GM21737 (cell line): ENCODE data around the gene PRR9.
"Not testable (repeated sequence)": the region's sequence is repeated elsewhere in the genome, so short reads cannot be mapped to it uniquely, and the experiment has no call there.

ENCODE experiments used
- ATAC-seq: cut with Tn5 transposase; IDR thresholded peaks from one replicate; pipeline ENCODE4 v1.9.1; 2021; ENCODE audit warnings: mild to moderate bottlenecking, moderate library complexity; ENCODE audit not compliant: unreplicated experiment

Gene PRR9

GRCh38 chr1:153217212-153217611, at the start of gene PRR9:
Gene PRR9, plus strand, starts transcription at chr1:153217584. Its CDS starts 561 bp downstream, at chr1:153218145.
- ATAC-seq: no peak

- ATAC-seq: no peak
Measured at GRCh38 chr1:153168686-153169085, 48.7 kb upstream of the PRR9 start.

- ATAC-seq: no peak
Measured at GRCh38 chr1:153174624-153175023, 42.8 kb upstream of the PRR9 start.

DNA sequence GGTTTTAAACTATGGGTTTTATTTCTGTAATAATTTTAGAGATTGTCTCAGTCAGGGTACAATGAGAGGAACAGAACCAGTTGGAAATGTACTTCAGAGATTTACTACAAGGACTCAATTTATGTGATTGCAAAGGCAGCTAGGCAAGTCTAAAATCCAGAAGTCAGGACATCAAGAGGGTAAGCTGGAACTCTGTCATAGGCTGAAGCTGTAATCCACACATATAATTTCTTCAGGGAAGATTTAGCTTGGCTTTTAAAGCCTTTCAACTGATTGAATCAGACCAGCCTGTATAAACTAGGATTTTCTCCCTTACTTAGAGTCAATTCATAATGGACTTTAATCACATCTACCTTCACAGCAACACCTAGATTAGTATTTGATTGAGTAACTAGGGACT, 38.5 kb upstream of the PRR9 start:
- ATAC-seq: no peak

GRCh38 chr1:153180556-153180955, 36.8 kb upstream of the PRR9 start:
- no peak for ATAC-seq

DNA sequence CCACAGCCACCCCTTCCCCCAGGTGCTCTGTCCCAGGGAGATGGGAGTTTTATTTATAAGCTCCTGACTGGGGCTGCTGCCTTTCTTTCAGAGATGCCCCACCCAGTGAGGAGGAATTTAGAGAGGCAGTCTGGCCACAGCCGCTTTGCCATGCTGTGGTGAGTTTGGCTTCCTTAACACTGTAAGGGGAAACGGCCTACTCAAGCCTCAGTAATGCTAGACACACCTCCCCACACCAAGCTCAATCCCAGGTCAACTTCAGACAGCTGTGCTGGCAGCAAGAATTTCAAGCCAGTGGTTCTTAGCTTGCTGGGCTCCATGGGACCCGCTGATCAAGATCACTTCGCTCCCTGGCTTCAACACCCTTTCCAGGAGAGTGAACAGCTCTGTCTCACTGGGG, 29.1 kb upstream of the PRR9 start:
- not testable (repeated sequence) for ATAC-seq

DNA sequence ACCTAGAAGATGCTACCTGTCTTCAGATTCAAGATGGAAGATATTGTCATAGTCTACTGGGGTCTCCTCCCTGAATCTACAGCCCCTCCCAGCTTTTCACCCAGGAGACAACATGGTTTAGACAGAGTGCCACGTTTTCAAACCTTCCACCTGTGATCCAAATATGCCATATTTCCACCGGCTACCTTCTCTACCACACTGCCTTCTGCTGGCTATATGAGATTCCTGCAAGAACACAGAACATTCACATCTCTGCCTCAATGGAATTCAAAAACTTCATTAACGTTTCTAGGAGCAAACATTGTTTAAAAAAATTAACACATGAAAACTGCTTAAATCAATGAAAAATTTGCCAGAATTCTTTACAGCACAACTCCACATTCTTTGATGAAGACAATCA, 27.0 kb upstream of the PRR9 start:
- ATAC-seq: no peak

GRCh38 chr1:153192697-153193096, 24.7 kb upstream of the PRR9 start:
- no peak for ATAC-seq

DNA sequence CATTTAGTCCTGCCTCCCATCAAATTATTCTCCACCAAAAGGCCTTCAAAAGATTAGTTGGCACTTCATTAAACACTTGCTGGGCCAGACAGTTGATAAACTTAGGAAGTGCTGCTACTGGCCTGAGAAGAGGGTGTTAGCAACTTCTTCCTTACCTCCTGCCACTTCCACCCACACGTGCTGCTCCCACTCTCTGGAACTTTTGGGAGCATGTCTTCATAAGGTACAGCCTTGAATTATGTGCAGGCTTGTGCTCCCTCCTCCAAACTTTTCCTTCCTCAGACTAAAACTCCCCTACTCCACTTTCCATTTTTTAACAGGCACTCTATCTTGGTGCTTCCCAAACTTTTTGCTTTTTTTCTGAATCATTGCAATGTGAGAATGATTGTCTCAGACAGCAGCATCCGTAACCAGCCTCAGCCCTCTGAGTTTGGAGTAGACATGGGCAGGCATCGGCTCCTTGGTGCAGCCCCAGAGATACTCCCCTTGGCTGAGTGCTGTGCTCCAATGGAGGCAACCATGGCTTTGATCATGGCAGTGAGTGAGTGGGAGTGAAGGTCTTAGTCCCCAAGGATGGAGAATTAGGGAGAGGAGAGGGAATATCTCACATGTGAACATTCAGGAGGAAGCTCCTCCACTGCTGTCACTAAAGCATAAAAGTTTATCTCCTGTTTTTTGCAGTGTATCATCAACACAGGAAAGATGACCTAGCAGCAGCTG, 22.9 kb upstream of the PRR9 start:
- no peak for ATAC-seq

GRCh38 chr1:153195216-153195615, 22.2 kb upstream of the PRR9 start:
- no peak for ATAC-seq

- ATAC-seq: no peak
Measured at GRCh38 chr1:153202006-153202405, 15.4 kb upstream of the PRR9 start.

DNA sequence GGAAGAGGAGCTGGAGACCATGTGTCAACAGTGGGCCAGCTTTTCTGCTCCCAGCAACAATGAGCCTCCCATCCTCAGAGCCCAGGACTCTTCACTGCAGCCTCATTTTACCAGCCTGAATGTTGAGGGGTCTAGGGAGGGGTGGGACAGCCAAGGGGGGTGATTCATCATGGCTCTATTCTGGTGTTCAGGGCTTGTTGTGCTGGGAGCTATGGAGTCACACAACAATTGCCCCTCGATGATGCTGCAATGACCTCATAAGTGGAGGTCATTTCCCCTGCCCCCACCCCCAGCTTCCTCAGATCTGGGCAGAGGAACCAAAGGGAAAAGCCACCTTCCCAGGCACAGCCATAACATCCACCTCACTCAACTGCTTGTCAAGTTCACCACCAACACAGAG, 14.3 kb upstream of the PRR9 start, which contains the start of gene LELP1:
Gene LELP1 (plus strand): TSS at position 301 of the 400 bp plus-strand sequence. CDS start 1,278 bp downstream, outside the sequence.
- ATAC-seq: no peak

DNA sequence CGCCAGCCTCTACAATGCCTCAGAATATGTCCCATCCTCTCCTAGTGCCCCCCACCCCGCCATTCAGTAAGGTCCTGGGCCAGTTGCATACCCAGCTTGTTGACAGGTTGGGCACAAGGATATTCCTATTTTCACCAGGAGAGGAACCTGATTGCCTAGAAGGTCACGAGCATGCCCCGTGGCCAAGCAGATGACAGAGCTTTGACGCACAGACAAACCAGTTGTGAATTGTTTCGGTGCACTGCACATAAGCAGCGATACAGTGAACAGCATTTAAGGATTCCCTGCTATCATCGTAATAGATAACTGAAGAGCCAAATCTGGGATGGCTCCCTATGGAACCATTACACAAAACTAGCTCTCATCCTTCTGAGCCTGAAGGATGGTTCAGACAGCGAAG, 10.8 kb upstream of the PRR9 start:
- ATAC-seq: no peak

DNA sequence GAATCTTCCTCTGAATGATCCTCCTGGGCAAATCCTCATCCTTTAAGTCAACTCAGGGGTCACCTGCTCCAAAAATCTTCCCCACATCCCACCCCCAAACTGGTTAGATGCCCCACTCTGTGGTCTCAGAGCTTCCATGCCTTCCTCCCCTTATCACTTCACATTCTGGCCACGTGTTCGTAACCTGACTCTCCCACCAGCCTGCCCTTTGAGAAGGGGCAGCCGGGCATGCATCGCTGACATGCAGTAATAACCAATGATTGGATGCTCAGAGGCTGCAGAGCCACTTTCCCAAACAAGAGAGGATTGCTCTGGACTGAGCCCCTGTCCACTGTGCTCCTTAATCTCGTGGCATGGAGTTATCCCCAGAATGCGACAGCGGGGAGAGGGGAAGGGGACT, 7.2 kb upstream of the PRR9 start:
- ATAC-seq: no peak

DNA sequence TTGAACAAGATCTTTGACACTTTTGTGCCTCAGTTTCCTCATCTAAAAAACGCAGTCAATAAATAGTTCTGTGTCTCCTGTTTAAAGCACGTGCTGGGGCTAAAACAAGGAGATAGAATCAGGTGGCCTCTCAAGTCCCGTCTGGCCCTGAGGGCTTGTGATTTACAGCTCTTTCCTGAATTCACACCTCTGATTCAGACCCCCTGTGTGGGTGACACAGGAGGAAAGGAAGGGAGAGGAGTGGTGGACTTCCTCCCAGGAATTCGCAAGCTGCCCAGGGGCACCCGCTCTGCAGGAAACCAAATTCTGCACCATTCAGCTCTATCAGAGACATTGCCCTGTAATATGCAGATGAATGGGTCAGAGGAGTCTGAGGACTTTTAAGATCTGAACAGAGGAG, 5.2 kb upstream of the PRR9 start:
- ATAC-seq: no peak

DNA sequence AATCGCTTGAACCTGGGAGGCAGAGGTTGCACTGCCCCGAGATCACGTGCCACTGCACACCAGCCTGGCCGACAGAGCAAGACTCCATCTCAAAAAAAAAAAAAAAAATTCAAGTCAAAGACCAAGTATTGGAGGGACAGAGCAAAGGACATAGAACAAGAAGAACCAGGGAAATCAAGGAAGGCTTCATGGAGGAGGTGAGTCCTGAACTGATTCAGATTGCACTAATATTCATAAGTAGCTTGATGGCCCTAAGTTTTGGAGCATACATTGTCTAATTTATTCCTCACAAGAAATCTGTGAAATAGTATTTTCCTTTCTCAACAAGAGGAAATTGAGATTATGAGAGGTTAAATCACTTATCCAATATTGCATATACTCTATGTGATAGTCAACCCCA, 3.9 kb upstream of the PRR9 start:
- ATAC-seq: no peak

DNA sequence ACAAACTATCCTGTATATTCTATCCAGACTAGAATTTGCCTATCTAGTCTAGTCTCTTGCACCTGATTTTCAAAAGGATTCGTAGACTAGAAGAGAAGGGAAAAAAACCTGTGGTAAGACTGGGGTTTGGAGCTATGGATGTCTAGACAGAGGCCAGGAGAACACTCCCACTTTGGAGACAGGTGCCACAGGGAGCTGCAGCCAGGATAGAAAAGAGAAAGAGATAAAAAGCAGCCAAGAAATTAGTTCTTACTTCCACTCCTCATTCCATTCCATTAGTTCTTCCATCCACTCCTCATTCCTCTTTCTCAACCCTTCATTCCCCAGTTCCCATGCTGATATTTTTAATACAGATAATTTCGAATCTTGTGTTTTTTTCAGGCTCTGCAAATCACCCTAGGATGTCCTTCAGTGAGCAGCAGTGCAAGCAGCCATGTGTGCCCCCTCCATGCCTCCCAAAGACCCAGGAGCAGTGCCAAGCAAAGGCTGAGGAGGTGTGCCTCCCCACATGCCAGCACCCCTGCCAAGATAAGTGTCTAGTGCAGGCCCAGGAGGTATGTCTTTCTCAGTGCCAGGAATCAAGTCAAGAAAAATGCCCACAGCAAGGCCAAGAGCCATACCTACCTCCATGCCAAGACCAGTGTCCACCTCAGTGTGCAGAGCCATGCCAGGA, 496 bp downstream of the PRR9 start:
- no peak for ATAC-seq

- ATAC-seq: no peak
Measured at GRCh38 chr1:153220606-153221303, 3.4 kb downstream of the PRR9 start.

GRCh38 chr1:153223040-153223891, 5.9 kb downstream of the PRR9 start:
- not testable (repeated sequence) for ATAC-seq

- ATAC-seq: no peak
Measured at GRCh38 chr1:153227810-153228209, 10.4 kb downstream of the PRR9 start.

GRCh38 chr1:153228491-153228890, 11.1 kb downstream of the PRR9 start:
- no peak for ATAC-seq
